H9 (cell line): ENCODE data around the gene ARHGAP45. TPM values are rescaled to one million over a fixed set of nuclear protein-coding genes. Genes with fewer than 3 reads are reported as not detected.

Source experiments
- DNase-seq: peaks from one replicate; pipeline ENCODE4 v3.0.0-alpha.2; 2017
- H2AFZ ChIP-seq: one replicate; pipeline ENCODE4 v1.6.1; 2013; ENCODE audit warnings: mild to moderate bottlenecking, low read length, control low read depth, moderate library complexity
- H2AK5ac ChIP-seq: 2 replicates; pipeline ENCODE4 v1.6.1; 2013; ENCODE audit warnings: low read length, control low read depth, mixed read lengths; ENCODE audit not compliant: insufficient read length
- H2BK120ac ChIP-seq: one replicate; pipeline ENCODE4 v1.6.1; 2013; ENCODE audit warnings: low read depth, mild to moderate bottlenecking, low read length, control low read depth, inconsistent platforms; ENCODE audit not compliant: poor library complexity, severe bottlenecking
- H2BK12ac ChIP-seq: 2 replicates; pipeline ENCODE4 v1.6.1; 2013; ENCODE audit warnings: low read length, control low read depth, mixed read lengths, low read depth; ENCODE audit not compliant: insufficient read length
- H2BK15ac ChIP-seq: 2 replicates; pipeline ENCODE4 v1.6.1; 2013; ENCODE audit warnings: low read depth, low read length, control low read depth
- H2BK20ac ChIP-seq: one replicate; pipeline ENCODE4 v1.6.1; 2013; ENCODE audit warnings: low read depth, mild to moderate bottlenecking, low read length, control low read depth, inconsistent platforms; ENCODE audit not compliant: poor library complexity, severe bottlenecking
- H2BK5ac ChIP-seq: 2 replicates; pipeline ENCODE4 v1.6.1; 2013; ENCODE audit warnings: low read length, control low read depth, mixed read lengths; ENCODE audit not compliant: insufficient read length
- H3K14ac ChIP-seq: 2 replicates; pipeline ENCODE4 v1.6.1; 2013; ENCODE audit warnings: low read length, control low read depth; ENCODE audit not compliant: insufficient read depth
- H3K18ac ChIP-seq: 2 replicates; pipeline ENCODE4 v1.6.1; 2013; ENCODE audit warnings: low read depth, mild to moderate bottlenecking, mixed read lengths, low read length, control low read depth; ENCODE audit not compliant: insufficient read length
- H3K23ac ChIP-seq: 2 replicates; pipeline ENCODE4 v1.6.1; 2013; ENCODE audit warnings: low read length, control low read depth, mixed read lengths, low read depth; ENCODE audit not compliant: insufficient read length
- H3K23me2 ChIP-seq: 2 replicates; pipeline ENCODE4 v1.6.1; 2013; ENCODE audit warnings: low read depth, mild to moderate bottlenecking, mixed read lengths, low read length, control low read depth; ENCODE audit not compliant: insufficient read length, poor library complexity, severe bottlenecking
- H3K27ac ChIP-seq: 2 replicates; pipeline ENCODE4 v1.5.1; 2013; ENCODE audit warnings: low read length, control low read depth, mixed read lengths, low read depth; ENCODE audit not compliant: insufficient read length
- H3K27me3 ChIP-seq: 2 replicates; pipeline ENCODE4 v1.6.1; 2013; ENCODE audit warnings: low read length, control low read depth, inconsistent platforms; ENCODE audit not compliant: insufficient read depth
- H3K4ac ChIP-seq: 2 replicates; pipeline ENCODE4 v1.6.1; 2013; ENCODE audit warnings: low read depth, mild to moderate bottlenecking, control low read depth, inconsistent platforms, low read length, moderate library complexity
- H3K4me1 ChIP-seq: 2 replicates; pipeline ENCODE4 v1.6.1; 2013; ENCODE audit warnings: low read length, control low read depth, inconsistent platforms; ENCODE audit not compliant: insufficient read depth
- H3K4me2 ChIP-seq: 2 replicates; pipeline ENCODE4 v1.6.1; 2013; ENCODE audit warnings: low read length, control low read depth, mixed read lengths; ENCODE audit not compliant: insufficient read length, insufficient read depth
- H3K56ac ChIP-seq: 2 replicates; pipeline ENCODE4 v1.6.1; 2013; ENCODE audit warnings: low read depth, mild to moderate bottlenecking, mixed read lengths, low read length, control low read depth; ENCODE audit not compliant: insufficient read length
- H3K79me1 ChIP-seq: 2 replicates; pipeline ENCODE4 v1.6.1; 2013; ENCODE audit warnings: low read depth, mild to moderate bottlenecking, moderate library complexity, low read length, control low read depth, inconsistent platforms; ENCODE audit not compliant: insufficient read depth, poor library complexity, severe bottlenecking
- H3K79me2 ChIP-seq: 2 replicates; pipeline ENCODE4 v1.6.1; 2013; ENCODE audit warnings: low read length, control low read depth, inconsistent platforms; ENCODE audit not compliant: insufficient read depth
- H3K9ac ChIP-seq: 2 replicates; pipeline ENCODE4 v1.6.1; 2013; ENCODE audit warnings: low read length, control low read depth, mixed read lengths; ENCODE audit not compliant: insufficient read length; ENCODE audit errors: extremely low read depth
- H3K9me3 ChIP-seq: one replicate; pipeline ENCODE4 v1.6.1; 2013; ENCODE audit warnings: low read depth, low read length, inconsistent platforms; ENCODE audit not compliant: control insufficient read depth
- H3T11ph ChIP-seq: one replicate; pipeline ENCODE4 v1.6.1; 2013; ENCODE audit warnings: mild to moderate bottlenecking, low read length, control low read depth, inconsistent platforms
- H4K20me1 ChIP-seq: one replicate; pipeline ENCODE4 v1.6.1; 2013; ENCODE audit not compliant: control insufficient read depth, insufficient read length, insufficient read depth
- H4K5ac ChIP-seq: 2 replicates; pipeline ENCODE4 v1.6.1; 2013; ENCODE audit warnings: low read depth, mild to moderate bottlenecking, mixed read lengths, low read length, control low read depth; ENCODE audit not compliant: insufficient read length
- H4K8ac ChIP-seq: replicated peaks from 2 replicates; pipeline ENCODE4 v1.6.1; 2013; ENCODE audit warnings: low read length, control low read depth, mixed read lengths, low read depth; ENCODE audit not compliant: insufficient read length
- H4K91ac ChIP-seq: 2 replicates; pipeline ENCODE4 v1.6.1; 2013; ENCODE audit warnings: low read depth, mild to moderate bottlenecking, moderate library complexity, mixed read lengths, low read length, control low read depth; ENCODE audit not compliant: insufficient read length
- H3K27ac Mint-ChIP-seq, 3 experiments: 2 replicates in 2 of 3; 3 replicates in 1 of 3; pipeline ENCODE4 v1.8.0; 2020 to 2021; ENCODE audit warnings: mixed read lengths in 3 of 3, mild to moderate bottlenecking in 1 of 3, moderate library complexity in 1 of 3
- H3K27me3 Mint-ChIP-seq: 2 replicates; pipeline ENCODE4 v1.8.0; 2021; ENCODE audit warnings: low read depth, mild to moderate bottlenecking, moderate library complexity, mixed read lengths
- H3K36me3 Mint-ChIP-seq, 3 experiments: 2 replicates in 2 of 3; 3 replicates in 1 of 3; pipeline ENCODE4 v1.8.0; 2020 to 2021; ENCODE audit warnings: low read depth in 3 of 3, mixed read lengths in 3 of 3; ENCODE audit not compliant: insufficient read depth in 1 of 3
- H3K4me1 Mint-ChIP-seq, 2 experiments: 2 replicates each; pipeline ENCODE4 v1.8.0; 2020; ENCODE audit warnings: mixed read lengths in 2 of 2
- H3K4me3 Mint-ChIP-seq, 2 experiments: 2 replicates in 1 of 2; 3 replicates in 1 of 2; pipeline ENCODE4 v1.8.0; 2020 to 2021; ENCODE audit warnings: mild to moderate bottlenecking in 2 of 2, mixed read lengths in 2 of 2, moderate library complexity in 1 of 2
- H3K9me3 Mint-ChIP-seq, 2 experiments: 2 replicates in 1 of 2; 3 replicates in 1 of 2; pipeline ENCODE4 v1.8.0; 2020; ENCODE audit warnings: mild to moderate bottlenecking in 2 of 2, mixed read lengths in 2 of 2, moderate library complexity in 1 of 2
- CTCF ChIP-seq: fragments of 200-600 bp; sonication (generic); conservative IDR thresholded peaks from 3 replicates; pipeline ENCODE4 v1.8.0; 2021; ENCODE audit warnings: antibody characterized with exemption, mild to moderate bottlenecking
- WGBS: extraction: QIAGEN DNeasy Blood & Tissue Kit; methylation state at CpG from one replicate; pipeline ENCODE4 v1.1.7; 2013; ENCODE audit warnings: missing lambda C conversion rate, low lambda C conversion rate, mixed read lengths; ENCODE audit not compliant: insufficient read length; ENCODE audit errors: extremely low coverage; 5-methylcytosine and 5-hydroxymethylcytosine counted together
- total RNA-seq: library from RNA; stranded (reverse); gene quantifications from 2 replicates; pipeline ENCODE4 v1.2.1, GENCODE V29; 2021

The ARHGAP45 gene
- total RNA-seq, 1 experiment from 2014 or later = 39.8 TPM

- H3K4me2 ChIP-seq = no peak overlapping the region
- H4K5ac ChIP-seq = no peak overlapping the region
- no peak overlapping the region for H2BK5ac ChIP-seq
- no peaks in the 10 kb centered on the region for H3K27me3 ChIP-seq
- H3K4me1 ChIP-seq = no peaks in the 10 kb centered on the region; the same call in 1 of the 2 replicates
- Mint-ChIP-seq H3K4me3 (no peak overlapping the region), H3K27me3 (no peaks in the 10 kb centered on the region), H3K4me1 (peaks cover 4 to 11% of the 10 kb centered on the region in 2 experiments), H3K36me3 (peaks cover 4 to 17% (median 8%) of the 10 kb centered on the region in 3 experiments; a peak in 5 of 7 replicates), H3K9me3 (no peaks in the 10 kb centered on the region), H3K27ac (no peak overlapping the region)
- no peak overlapping the region for H3K14ac ChIP-seq
- no peak overlapping the region for H2AFZ ChIP-seq
- no peaks in the 10 kb centered on the region for H3K9me3 ChIP-seq
- H3K9ac ChIP-seq = no peak overlapping the region
- H3K79me2 ChIP-seq = no peaks in the 10 kb centered on the region; the same call in 1 of the 2 replicates
- H3K27ac ChIP-seq = no peak overlapping the region
- no peak overlapping the region for H4K91ac ChIP-seq
- no peaks in the 10 kb centered on the region for H3K23me2 ChIP-seq
- no peak overlapping the region for H2BK12ac ChIP-seq
- H3K79me1 ChIP-seq = no peaks in the 10 kb centered on the region
- WGBS = no CpG with 5 or more reads among the region's 17 CpGs
- no peak overlapping the region for H4K8ac ChIP-seq
- DNase-seq = no peak
- H2AK5ac ChIP-seq = no peak overlapping the region
- no peak overlapping the region for H3T11ph ChIP-seq
- no peak overlapping the region for H3K23ac ChIP-seq
- H4K20me1 ChIP-seq = no peaks in the 10 kb centered on the region
- no peak overlapping the region for H3K4ac ChIP-seq
- no peak overlapping the region for H3K18ac ChIP-seq
- H2BK20ac ChIP-seq = no peak overlapping the region
- H2BK15ac ChIP-seq = no peak overlapping the region
- no peak overlapping the region for H3K56ac ChIP-seq
- TF ChIP-seq CTCF = no peak
- no peak overlapping the region for H2BK120ac ChIP-seq
Measured at GRCh38 chr19:1135454-1135853, 68.5 kb downstream of the ARHGAP45 start.
